T-cell (primary cell): ENCODE results near the gene NPHS1. TPM values are rescaled to one million over a fixed set of nuclear protein-coding genes. Genes with fewer than 3 reads are reported as not detected.
A peak's percentile ranks its signal among the peaks of the same experiment; 100 is the strongest.

ENCODE experiments used
- ATAC-seq, 4 experiments: fragments of 200-7000 bp in 3 of 4; fragments of 150-1000 bp in 1 of 4; cut with Tn5 transposase; replicated peaks in 1 of 4; 1 replicate in 3 of 4; 2 replicates in 1 of 4; pipeline ENCODE4 v1.10.0; 2021; ENCODE audit warnings: moderate library complexity in 3 of 4, mild to moderate bottlenecking in 2 of 4, moderate number of reproducible peaks in 1 of 4
- CTCF ChIA-PET, 2 donors: fragments of 300-600 bp; sonication (Branson Sonifier 250); formaldehyde crosslinking; loops; one replicate each; lab custom pipeline; 2022; ENCODE audit warnings: antibody characterized with exemption in 2 of 2; lab: Charles Lee
- POLR2A ChIA-PET, 2 donors: fragments of 300-600 bp; sonication (Branson Sonifier 250); formaldehyde crosslinking; loops; one replicate each; lab custom pipeline; 2022; ENCODE audit warnings: antibody characterized with exemption in 2 of 2; lab: Charles Lee
- DNase-seq, 35 experiments: peaks; one replicate each; pipeline versions ENCODE4 v3.0.0 to v3.0.0-alpha.2; 2013 to 2023
- H3K27ac ChIP-seq: one replicate; pipeline ENCODE4 v1.5.1; 2013; ENCODE audit warnings: low read length
- H3K27me3 ChIP-seq, 2 experiments: replicated peaks in 1 of 2; 1 replicate in 1 of 2; 2 replicates in 1 of 2; pipeline versions ENCODE4 v1.6.1 to v1.7.0; 2013; ENCODE audit warnings: low read length in 1 of 2, mixed read lengths in 1 of 2; ENCODE audit not compliant: control insufficient read depth in 2 of 2, insufficient read depth in 2 of 2; ENCODE audit errors: extremely low read depth in 1 of 2
- H3K36me3 ChIP-seq, 2 donors: 1 replicate in 1 of 2; 2 replicates in 1 of 2; pipeline versions ENCODE4 v1.6.1 to v1.7.0; 2013; ENCODE audit warnings: low read length in 1 of 2; ENCODE audit not compliant: control insufficient read depth in 2 of 2, insufficient read depth in 1 of 2; ENCODE audit errors: extremely low read depth in 1 of 2
- H3K4me1 ChIP-seq, 2 experiments: 1 replicate in 1 of 2; 2 replicates in 1 of 2; pipeline versions ENCODE4 v1.6.1 to v1.7.0; 2013; ENCODE audit warnings: low read length in 2 of 2, mixed read lengths in 1 of 2; ENCODE audit not compliant: insufficient read depth in 2 of 2, control insufficient read depth in 1 of 2; ENCODE audit errors: extremely low read depth in 1 of 2
- H3K4me3 ChIP-seq, 2 donors: 1 replicate in 1 of 2; 2 replicates in 1 of 2; pipeline versions ENCODE4 v1.5.1 to v1.7.0; 2013; ENCODE audit warnings: mild to moderate bottlenecking in 2 of 2, low read length in 1 of 2, moderate library complexity in 1 of 2; ENCODE audit not compliant: control insufficient read depth in 1 of 2; ENCODE audit errors: extremely low read depth in 1 of 2
- H3K9me3 ChIP-seq: 2 replicates; pipeline ENCODE4 v1.7.0; 2013
- H3K27ac Mint-ChIP-seq, 2 donors: one replicate each; pipeline ENCODE4 v1.8.0; 2020 to 2021; ENCODE audit warnings: mild to moderate bottlenecking in 2 of 2, mixed read lengths in 2 of 2
- H3K27me3 Mint-ChIP-seq, 2 donors: one replicate each; pipeline ENCODE4 v1.8.0; 2021 to 2022; ENCODE audit warnings: mixed read lengths in 2 of 2
- H3K36me3 Mint-ChIP-seq: one replicate; pipeline ENCODE4 v1.8.0; 2021; ENCODE audit warnings: mixed read lengths
- H3K4me1 Mint-ChIP-seq, 3 donors: one replicate each; pipeline ENCODE4 v1.8.0; 2020 to 2022; ENCODE audit warnings: mixed read lengths in 3 of 3, mild to moderate bottlenecking in 1 of 3
- H3K4me3 Mint-ChIP-seq, 3 donors: one replicate each; pipeline ENCODE4 v1.8.0; 2020 to 2022; ENCODE audit warnings: mild to moderate bottlenecking in 3 of 3, mixed read lengths in 3 of 3, moderate library complexity in 3 of 3
- H3K9me3 Mint-ChIP-seq, 3 donors: one replicate each; pipeline ENCODE4 v1.8.0; 2020 to 2022; ENCODE audit warnings: mixed read lengths in 3 of 3
- WGBS: methylation state at CpG from one replicate; pipeline ENCODE4 v1.1.5; 2013; ENCODE audit warnings: missing lambda C conversion rate; ENCODE audit not compliant: insufficient coverage; 5-methylcytosine and 5-hydroxymethylcytosine counted together
- total RNA-seq, 35 experiments: library from RNA in 6 of 35; stranded (reverse) in 6 of 35; fragments of 120-200 nt in 1 of 35; gene quantifications; one replicate each; pipeline versions ENCODE4 v1.2.1 to v1.2.4 and lab custom pipeline; 2013 to 2026

Gene NPHS1
- total RNA-seq, 5 donors from 2014 or later (not counting 1 experiment from before 2014, with no cell fraction given): 0.06 to 0.33 TPM; not detected in 3

- H3K27me3 Mint-ChIP-seq: peaks cover 14 to 30% of the 10 kb centered on the region in 2 donors
- no peak overlapping the region for H3K4me3 Mint-ChIP-seq
- H3K4me1 Mint-ChIP-seq: peaks cover 9 to 20% (median 11%) of the 10 kb centered on the region in 3 donors
- Histone ChIP-seq H3K4me1 (peaks cover 3 to 9% of the 10 kb centered on the region in 2 experiments), H3K27ac (no peak overlapping the region), H3K36me3 (no peaks in the 10 kb centered on the region), H3K4me3 (no peak overlapping the region), H3K9me3 (no peaks in the 10 kb centered on the region), H3K27me3 (peaks cover 3 to 43% of the 10 kb centered on the region in 2 experiments)
- H3K36me3 Mint-ChIP-seq: no peaks in the 10 kb centered on the region
- H3K9me3 Mint-ChIP-seq: no peaks in the 10 kb centered on the region
- H3K27ac Mint-ChIP-seq: no peak overlapping the region
- ATAC-seq (peak; percentile 58 to 68 (median 62)), DNase-seq (peak in 34 of 35 experiments; percentile 21 to 84 (median 58))
- CTCF ChIA-PET: interaction anchor here in 1 of 2 donors (0.7 to 2.0 kb wide), 2 partner anchors 50 to 51 kb away, joined by 4 to 7 read pairs; no protein-coding TSS in a partner anchor
- WGBS: under 1% methylated on average over 18 of the region's 28 CpGs
- POLR2A ChIA-PET: no interaction called here
Measured at GRCh38 chr19:35879770-35880317, 27.5 kb upstream of the NPHS1 start.

- CTCF ChIA-PET: interaction anchor here in 1 of 2 donors (2.0 kb wide), 1 partner anchor 52 kb away, joined by 7 read pairs; no protein-coding TSS in a partner anchor
- no peaks in the 10 kb centered on the region for H3K36me3 ChIP-seq
- ATAC-seq: no peak
- no peaks in the 10 kb centered on the region for H3K9me3 ChIP-seq
- POLR2A ChIA-PET: no interaction called here
- Mint-ChIP-seq H3K36me3 (no peaks in the 10 kb centered on the region), H3K4me1 (peaks cover 9 to 20% (median 11%) of the 10 kb centered on the region in 3 donors), H3K9me3 (no peaks in the 10 kb centered on the region), H3K4me3 (no peak overlapping the region), H3K27me3 (peaks cover 14 to 34% of the 10 kb centered on the region in 2 donors), H3K27ac (no peak overlapping the region)
- WGBS: 42% methylated on average over 19 of the region's 23 CpGs
- peaks cover 3 to 9% of the 10 kb centered on the region in 2 experiments for H3K4me1 ChIP-seq
- no peak overlapping the region for H3K27ac ChIP-seq
- no peak overlapping the region for H3K4me3 ChIP-seq
- DNase-seq: no peak
- peaks cover 3 to 47% of the 10 kb centered on the region in 2 experiments for H3K27me3 ChIP-seq
Measured at GRCh38 chr19:35879068-35879467, 26.8 kb upstream of the NPHS1 start.

GRCh38 chr19:35874392-35874930 is 22.2 kb upstream of the NPHS1 start:
- Histone ChIP-seq H3K27me3 (peaks cover 3 to 78% of the 10 kb centered on the region in 2 experiments), H3K27ac (no peak overlapping the region), H3K4me1 (peaks cover 0 to 13% of the 10 kb centered on the region in 2 experiments), H3K9me3 (no peaks in the 10 kb centered on the region), H3K4me3 (no peak overlapping the region), H3K36me3 (no peaks in the 10 kb centered on the region)
- Mint-ChIP-seq H3K27ac (no peak overlapping the region), H3K36me3 (no peaks in the 10 kb centered on the region), H3K27me3 (peaks cover 27 to 60% of the 10 kb centered on the region in 2 donors), H3K4me3 (no peak overlapping the region), H3K9me3 (no peaks in the 10 kb centered on the region), H3K4me1 (peaks cover 8 to 16% (median 9%) of the 10 kb centered on the region in 3 donors)
- ChIA-PET CTCF (no interaction called here), POLR2A (no interaction called here)
- ATAC-seq (no peak), DNase-seq (no peak)
- 91% methylated on average over 32 of the region's 32 CpGs for WGBS

- POLR2A ChIA-PET: no interaction called here
- WGBS: no CpG with 5 or more reads among the region's 5 CpGs
- peaks cover 19 to 64% of the 10 kb centered on the region in 2 donors for H3K27me3 Mint-ChIP-seq
Measured at GRCh38 chr19:35872180-35872579, 19.9 kb upstream of the NPHS1 start.

GRCh38 chr19:35871611-35872010 is 19.3 kb upstream of the NPHS1 start:
- Mint-ChIP-seq H3K9me3 (no peaks in the 10 kb centered on the region), H3K4me3 (no peak overlapping the region), H3K4me1 (peaks cover 14 to 23% (median 19%) of the 10 kb centered on the region in 3 donors), H3K36me3 (no peaks in the 10 kb centered on the region), H3K27ac (no peak overlapping the region), H3K27me3 (peaks cover 21 to 64% of the 10 kb centered on the region in 2 donors)
- DNase-seq (no peak), ATAC-seq (no peak)
- no peaks in the 10 kb centered on the region for H3K36me3 ChIP-seq
- WGBS: 62% methylated on average over 3 of the region's 12 CpGs
- no peaks in the 10 kb centered on the region for H3K9me3 ChIP-seq
- H3K27me3 ChIP-seq: peaks cover 2 to 78% of the 10 kb centered on the region in 2 experiments
- ChIA-PET CTCF (interaction anchor here in 1 of 2 donors (0.5 kb wide), 1 partner anchor 177 kb away, joined by 3 read pairs; no protein-coding TSS in a partner anchor), POLR2A (no interaction called here)
- no peak overlapping the region for H3K27ac ChIP-seq
- H3K4me3 ChIP-seq: no peak overlapping the region
- H3K4me1 ChIP-seq: peaks cover 2 to 25% of the 10 kb centered on the region in 2 experiments

More at GRCh38 chr19:35872180-35872579, 19.9 kb upstream of the NPHS1 start:
- DNase-seq: no peak
- Histone ChIP-seq H3K36me3 (no peaks in the 10 kb centered on the region), H3K4me3 (no peak overlapping the region), H3K4me1 (peaks cover 2 to 25% of the 10 kb centered on the region in 2 experiments), H3K9me3 (no peaks in the 10 kb centered on the region), H3K27ac (no peak overlapping the region), H3K27me3 (peaks cover 0 to 76% of the 10 kb centered on the region in 2 experiments)
- Mint-ChIP-seq H3K36me3 (no peaks in the 10 kb centered on the region), H3K4me3 (no peak overlapping the region), H3K27ac (no peak overlapping the region), H3K9me3 (no peaks in the 10 kb centered on the region), H3K4me1 (peaks cover 14 to 23% (median 19%) of the 10 kb centered on the region in 3 donors)
- CTCF ChIA-PET: no interaction called here
- ATAC-seq: no peak

- peaks cover 2 to 25% of the 10 kb centered on the region in 2 experiments for H3K4me1 ChIP-seq
- H3K4me3 ChIP-seq: no peak overlapping the region
- ATAC-seq: no peak
- POLR2A ChIA-PET: no interaction called here
- Mint-ChIP-seq H3K4me1 (peaks cover 14 to 23% (median 19%) of the 10 kb centered on the region in 3 donors), H3K27ac (no peak overlapping the region), H3K9me3 (no peaks in the 10 kb centered on the region), H3K4me3 (no peak overlapping the region), H3K27me3 (peaks cover 25 to 66% of the 10 kb centered on the region in 2 donors), H3K36me3 (no peaks in the 10 kb centered on the region)
- H3K27me3 ChIP-seq: peaks cover 3 to 85% of the 10 kb centered on the region in 2 experiments
- CTCF ChIA-PET: interaction anchor here in 1 of 2 donors (0.5 kb wide), 1 partner anchor 176 kb away, joined by 3 read pairs; no protein-coding TSS in a partner anchor
- H3K9me3 ChIP-seq: no peaks in the 10 kb centered on the region
- no peaks in the 10 kb centered on the region for H3K36me3 ChIP-seq
- DNase-seq: no peak
- no peak overlapping the region for H3K27ac ChIP-seq
- WGBS: 67% methylated on average over 3 of the region's 12 CpGs
Measured at GRCh38 chr19:35870798-35871197, 18.5 kb upstream of the NPHS1 start.
